Body of pancreas (tissue), 4 donors: ENCODE measurements around the gene OR2A12. TPM values are rescaled to one million over a fixed set of nuclear protein-coding genes. Genes with fewer than 3 reads are reported as not detected.
"Not testable (repeated sequence)": the region's sequence is repeated elsewhere in the genome, so short reads cannot be mapped to it uniquely, and the experiment has no call there.

Source experiments
- ATAC-seq: fragments of 150-250 bp; one replicate; pipeline ENCODE4 v1.9.1; 2016
- DNase-seq, 4 donors: peaks; one replicate each; pipeline ENCODE4 v3.0.0-alpha.2; 2019
- H3K27ac ChIP-seq, 4 donors: fragments of 200-600 bp; sonication (generic); 1 replicate in 3 of 4; 2 replicates in 1 of 4; pipeline versions ENCODE4 v1.5.1 to v1.6.1; 2016 to 2019; ENCODE audit warnings: mild to moderate bottlenecking in 1 of 4, mixed read lengths in 1 of 4, moderate library complexity in 1 of 4
- H3K27me3 ChIP-seq, 2 donors: fragments of 200-600 bp; sonication (generic); one replicate each; pipeline ENCODE4 v1.6.0; 2016; ENCODE audit warnings: mild to moderate bottlenecking in 1 of 2
- H3K36me3 ChIP-seq, 2 donors: fragments of 200-600 bp; sonication (generic); replicated peaks in 1 of 2; 2 replicates each; pipeline ENCODE4 v1.5.1; 2016; ENCODE audit warnings: low read depth in 2 of 2; ENCODE audit not compliant: insufficient read depth in 1 of 2
- H3K4me1 ChIP-seq: fragments of 200-600 bp; sonication (generic); one replicate; pipeline ENCODE4 v1.6.0; 2016
- H3K4me3 ChIP-seq, 2 donors: fragments of 200-600 bp; sonication (generic); 1 replicate in 1 of 2; 2 replicates in 1 of 2; pipeline ENCODE4 v1.5.1; 2016 to 2019
- H3K9me3 ChIP-seq, 3 donors: fragments of 200-600 bp; sonication (generic); 1 replicate in 2 of 3; 2 replicates in 1 of 3; pipeline ENCODE4 v1.5.1; 2016
- POLR2A ChIP-seq, 3 donors: fragments of 450-650 bp; IDR thresholded peaks; one replicate each; pipeline ENCODE4 v1.6.1; 2016; ENCODE audit warnings: antibody characterized with exemption in 3 of 3, mild to moderate bottlenecking in 2 of 3
- WGBS, 2 donors: methylation state at CpG; one replicate each; pipeline ENCODE4 v1.1.5; 2017; 5-methylcytosine and 5-hydroxymethylcytosine counted together
- intact Hi-C: fragments of 100-400 bp; cut with DNase I; formaldehyde crosslinking; loops from one replicate; pipeline ENCODE4 v1.15.1; 2023
- total RNA-seq, 2 donors: library from RNA; depleted of rRNA; stranded (reverse); fragments of >200 nt; gene quantifications; one replicate each; pipeline ENCODE4 v1.1.0, GENCODE V29; 2016
- TF ChIP-seq, protein P1 (sequence below), 7 experiments: fragments of 450-650 bp in 4 of 7; fragments of 200-600 bp in 3 of 7; sonication (generic) in 3 of 7; IDR thresholded peaks; one replicate each; pipeline ENCODE4 v1.5.1; 2016 to 2019; ENCODE audit warnings: antibody characterized with exemption in 7 of 7

OR2A12 gene
- total RNA-seq, 2 donors from 2014 or later = not detected

DNA sequence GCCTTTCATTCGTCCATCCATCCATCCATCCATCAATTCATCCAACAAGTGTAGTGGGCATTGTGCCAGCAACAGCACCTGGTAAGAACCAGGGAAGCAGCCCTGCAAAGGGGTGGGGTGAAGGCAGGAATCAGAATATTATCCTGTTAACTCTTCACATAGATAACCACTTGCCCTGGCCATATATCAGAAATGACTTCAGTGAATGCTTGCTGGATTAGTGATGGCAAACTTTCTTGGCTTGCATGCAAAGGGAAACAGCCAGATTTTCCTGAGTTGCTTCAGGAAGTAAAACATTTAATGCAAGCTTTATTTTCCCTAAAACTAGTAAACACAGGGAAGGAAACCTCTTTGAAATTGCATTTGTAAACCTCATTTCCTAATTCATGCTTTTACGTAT is 36.6 kb upstream of the OR2A12 start:
- H3K27me3 ChIP-seq = no peaks in the 10 kb centered on the region
- H3K4me1 ChIP-seq = no peaks in the 10 kb centered on the region
- ATAC-seq = no peak
- WGBS, 2 donors = 44 to 51% methylated on average over 2 of the region's 2 CpGs
- no peaks in the 10 kb centered on the region for H3K9me3 ChIP-seq
- no peak overlapping the region for H3K27ac ChIP-seq
- H3K36me3 ChIP-seq = no peaks in the 10 kb centered on the region
- TF ChIP-seq, protein P1, sequence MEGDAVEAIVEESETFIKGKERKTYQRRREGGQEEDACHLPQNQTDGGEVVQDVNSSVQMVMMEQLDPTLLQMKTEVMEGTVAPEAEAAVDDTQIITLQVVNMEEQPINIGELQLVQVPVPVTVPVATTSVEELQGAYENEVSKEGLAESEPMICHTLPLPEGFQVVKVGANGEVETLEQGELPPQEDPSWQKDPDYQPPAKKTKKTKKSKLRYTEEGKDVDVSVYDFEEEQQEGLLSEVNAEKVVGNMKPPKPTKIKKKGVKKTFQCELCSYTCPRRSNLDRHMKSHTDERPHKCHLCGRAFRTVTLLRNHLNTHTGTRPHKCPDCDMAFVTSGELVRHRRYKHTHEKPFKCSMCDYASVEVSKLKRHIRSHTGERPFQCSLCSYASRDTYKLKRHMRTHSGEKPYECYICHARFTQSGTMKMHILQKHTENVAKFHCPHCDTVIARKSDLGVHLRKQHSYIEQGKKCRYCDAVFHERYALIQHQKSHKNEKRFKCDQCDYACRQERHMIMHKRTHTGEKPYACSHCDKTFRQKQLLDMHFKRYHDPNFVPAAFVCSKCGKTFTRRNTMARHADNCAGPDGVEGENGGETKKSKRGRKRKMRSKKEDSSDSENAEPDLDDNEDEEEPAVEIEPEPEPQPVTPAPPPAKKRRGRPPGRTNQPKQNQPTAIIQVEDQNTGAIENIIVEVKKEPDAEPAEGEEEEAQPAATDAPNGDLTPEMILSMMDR (IDR thresholded peaks at IDR 0.05) = no peak
- TF ChIP-seq POLR2A (IDR thresholded peaks at IDR 0.05) = no peak
- no peak overlapping the region for H3K4me3 ChIP-seq
- no peak for DNase-seq
- intact Hi-C loops = no loop called here

DNA sequence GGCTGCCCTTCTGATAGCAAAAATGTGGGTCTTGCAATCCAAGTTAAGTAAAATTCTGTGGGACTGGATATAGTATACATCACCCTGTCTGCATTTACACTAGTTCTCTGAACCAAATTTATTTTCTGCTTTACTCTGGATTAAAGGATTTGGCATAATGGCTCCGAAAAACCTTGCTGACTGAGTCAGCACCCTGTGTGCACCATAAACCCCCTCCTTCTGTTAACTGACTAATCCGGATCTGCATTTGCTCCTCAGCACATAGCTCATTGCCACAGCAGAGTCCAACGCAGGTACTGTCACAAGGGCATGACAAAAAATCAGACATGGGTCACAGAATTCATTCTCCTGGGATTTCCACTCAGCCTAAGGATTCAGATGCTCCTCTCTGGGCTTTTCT is 36.0 kb upstream of the OR2A12 start:
- Histone ChIP-seq H3K36me3 (no peaks in the 10 kb centered on the region), H3K4me1 (no peaks in the 10 kb centered on the region), H3K4me3 (no peak overlapping the region), H3K27ac (no peak overlapping the region), H3K27me3 (no peaks in the 10 kb centered on the region), H3K9me3 (no peaks in the 10 kb centered on the region)
- ATAC-seq (no peak), DNase-seq (no peak)
- WGBS, 2 donors = 56 to 65% methylated on average over 3 of the region's 3 CpGs
- TF ChIP-seq, protein P1 (IDR thresholded peaks at IDR 0.05) = no peak
- no peak for TF ChIP-seq POLR2A (IDR thresholded peaks at IDR 0.05)
- intact Hi-C loops = no loop called here

DNA sequence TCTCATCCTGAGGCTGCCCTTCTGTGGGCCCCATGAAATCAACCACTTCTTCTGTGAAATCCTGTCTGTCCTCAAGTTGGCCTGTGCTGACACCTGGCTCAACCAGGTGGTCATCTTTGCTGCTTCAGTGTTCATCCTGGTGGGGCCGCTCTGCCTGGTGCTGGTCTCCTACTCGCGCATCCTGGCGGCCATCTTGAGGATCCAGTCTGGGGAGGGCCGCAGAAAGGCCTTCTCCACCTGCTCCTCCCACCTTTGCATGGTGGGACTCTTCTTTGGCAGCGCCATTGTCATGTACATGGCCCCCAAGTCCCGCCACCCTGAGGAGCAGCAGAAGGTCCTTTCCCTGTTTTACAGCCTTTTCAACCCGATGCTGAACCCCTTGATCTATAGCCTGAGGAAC is 35.2 kb upstream of the OR2A12 start:
- ATAC-seq, DNase-seq, H3K4me3 ChIP-seq, H3K9me3 ChIP-seq, H3K4me1 ChIP-seq, H3K27me3 ChIP-seq, intact Hi-C loops, H3K27ac ChIP-seq, H3K36me3 ChIP-seq: not testable (repeated sequence)
- whole genome bisulfite sequencing, 2 donors = 93 to 95% methylated on average over 7 to 8 of the region's 8 CpGs

DNA sequence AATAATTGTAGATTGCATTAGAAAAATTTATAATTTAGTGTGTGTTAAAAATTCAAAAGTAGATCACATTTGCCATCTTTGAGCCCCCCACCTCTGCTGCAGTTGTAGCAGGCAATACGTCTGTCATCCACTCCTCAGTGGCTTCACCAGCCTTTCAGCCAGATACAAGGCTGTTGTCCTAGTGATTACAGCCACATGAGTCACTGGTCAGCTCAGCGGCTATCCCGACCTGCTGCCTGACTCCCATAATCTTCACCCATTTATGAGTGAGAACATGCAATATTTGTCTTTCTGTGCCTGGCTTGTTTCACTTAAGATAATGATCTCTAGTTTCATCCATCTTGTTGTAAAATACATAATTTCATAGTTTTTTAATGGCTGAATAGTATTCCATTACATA is 28.1 kb upstream of the OR2A12 start:
- Histone ChIP-seq H3K36me3 (no peaks in the 10 kb centered on the region), H3K4me1 (no peaks in the 10 kb centered on the region), H3K27me3 (no peaks in the 10 kb centered on the region), H3K27ac (no peak overlapping the region), H3K4me3 (no peak overlapping the region), H3K9me3 (no peaks in the 10 kb centered on the region)
- WGBS, 2 donors = 71 to 83% methylated on average over 3 of the region's 3 CpGs
- DNase-seq (no peak), ATAC-seq (no peak)
- intact Hi-C loops = no loop called here
- TF ChIP-seq POLR2A (IDR thresholded peaks at IDR 0.05) = no peak
- TF ChIP-seq, protein P1 (IDR thresholded peaks at IDR 0.05) = no peak

DNA sequence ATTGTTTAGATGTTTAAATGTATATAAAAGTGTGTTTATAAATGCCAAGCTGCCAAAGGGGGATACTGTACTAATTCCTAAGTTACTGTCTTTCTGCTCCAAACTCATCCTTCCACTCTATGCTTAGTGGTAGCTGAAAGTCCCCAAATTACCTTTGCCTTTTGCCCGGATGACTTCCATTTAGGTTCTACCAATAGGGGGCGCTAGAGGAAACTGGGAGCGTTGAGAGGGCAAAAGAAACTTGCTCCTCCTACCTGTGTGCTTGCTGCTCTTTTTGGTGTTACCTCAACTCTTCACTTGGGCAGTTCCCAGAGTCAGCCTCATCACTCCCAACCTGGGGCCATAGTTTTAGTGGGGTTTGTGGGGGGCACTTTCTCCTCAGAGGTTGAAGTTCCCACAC is 22.4 kb upstream of the OR2A12 start:
- Histone ChIP-seq H3K36me3 (no peaks in the 10 kb centered on the region), H3K27me3 (no peaks in the 10 kb centered on the region), H3K27ac (no peak overlapping the region), H3K4me3 (no peak overlapping the region), H3K9me3 (no peaks in the 10 kb centered on the region), H3K4me1 (no peaks in the 10 kb centered on the region)
- DNase-seq (no peak), ATAC-seq (no peak)
- intact Hi-C loops = no loop called here
- TF ChIP-seq POLR2A (IDR thresholded peaks at IDR 0.05) = no peak
- TF ChIP-seq, protein P1 (IDR thresholded peaks at IDR 0.05) = no peak
- 38% methylated on average over 3 of the region's 3 CpGs for WGBS, 2 donors
